Tibial artery (tissue), 4 donors: ENCODE measurements around the gene IGSF9B.

ENCODE experiments used
- DNase-seq, 2 donors: peaks; one replicate each; pipeline ENCODE4 v3.0.0-alpha.2; 2019
- H3K27ac ChIP-seq, 2 donors: fragments of 200-600 bp; sonication (generic) in 1 of 2; 1 replicate in 1 of 2; 2 replicates in 1 of 2; pipeline ENCODE4 v1.5.1; 2018 to 2019; ENCODE audit warnings: mild to moderate bottlenecking in 1 of 2
- H3K27me3 ChIP-seq, 2 donors: fragments of 200-600 bp; sonication (generic) in 1 of 2; one replicate each; pipeline versions ENCODE4 v1.5.1 to v1.6.0; 2016 to 2019
- H3K36me3 ChIP-seq, 3 donors: fragments of 200-600 bp; sonication (generic) in 2 of 3; one replicate each; pipeline ENCODE4 v1.5.1; 2016 to 2019; ENCODE audit warnings: mild to moderate bottlenecking in 2 of 3
- H3K4me1 ChIP-seq, 4 donors: fragments of 200-600 bp; sonication (generic) in 2 of 4; 1 replicate in 3 of 4; 2 replicates in 1 of 4; pipeline ENCODE4 v1.5.1; 2016 to 2019
- H3K4me3 ChIP-seq, 2 donors: fragments of 200-600 bp; sonication (generic) in 1 of 2; 1 replicate in 1 of 2; 2 replicates in 1 of 2; pipeline ENCODE4 v1.5.1; 2018 to 2019; ENCODE audit warnings: mild to moderate bottlenecking in 2 of 2
- H3K9me3 ChIP-seq, 3 donors: fragments of 200-600 bp; sonication (generic) in 1 of 3; one replicate each; pipeline ENCODE4 v1.5.1; 2016 to 2019
- intact Hi-C: fragments of 100-400 bp; cut with DNase I; formaldehyde crosslinking; loops from one replicate; pipeline ENCODE4 v1.15.0; 2023; ENCODE audit warnings: low total_unique reads
- TF ChIP-seq, protein P1 (sequence below), 2 experiments: fragments of 200-600 bp in 1 of 2; fragments of 450-650 bp in 1 of 2; IDR thresholded peaks; one replicate each; pipeline ENCODE4 v1.5.1; 2017 to 2019; ENCODE audit warnings: antibody characterized with exemption in 2 of 2, mild to moderate bottlenecking in 1 of 2, moderate library complexity in 1 of 2

Gene IGSF9B

GRCh38 chr11:133987171-133987570 is 30.4 kb upstream of the IGSF9B start:
- intact Hi-C loops = no loop called here
- no peaks in the 10 kb centered on the region for H3K9me3 ChIP-seq
- no peak for DNase-seq
- TF ChIP-seq, protein P1, sequence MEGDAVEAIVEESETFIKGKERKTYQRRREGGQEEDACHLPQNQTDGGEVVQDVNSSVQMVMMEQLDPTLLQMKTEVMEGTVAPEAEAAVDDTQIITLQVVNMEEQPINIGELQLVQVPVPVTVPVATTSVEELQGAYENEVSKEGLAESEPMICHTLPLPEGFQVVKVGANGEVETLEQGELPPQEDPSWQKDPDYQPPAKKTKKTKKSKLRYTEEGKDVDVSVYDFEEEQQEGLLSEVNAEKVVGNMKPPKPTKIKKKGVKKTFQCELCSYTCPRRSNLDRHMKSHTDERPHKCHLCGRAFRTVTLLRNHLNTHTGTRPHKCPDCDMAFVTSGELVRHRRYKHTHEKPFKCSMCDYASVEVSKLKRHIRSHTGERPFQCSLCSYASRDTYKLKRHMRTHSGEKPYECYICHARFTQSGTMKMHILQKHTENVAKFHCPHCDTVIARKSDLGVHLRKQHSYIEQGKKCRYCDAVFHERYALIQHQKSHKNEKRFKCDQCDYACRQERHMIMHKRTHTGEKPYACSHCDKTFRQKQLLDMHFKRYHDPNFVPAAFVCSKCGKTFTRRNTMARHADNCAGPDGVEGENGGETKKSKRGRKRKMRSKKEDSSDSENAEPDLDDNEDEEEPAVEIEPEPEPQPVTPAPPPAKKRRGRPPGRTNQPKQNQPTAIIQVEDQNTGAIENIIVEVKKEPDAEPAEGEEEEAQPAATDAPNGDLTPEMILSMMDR (IDR thresholded peaks at IDR 0.05) = no peak
- H3K4me1 ChIP-seq = no peaks in the 10 kb centered on the region
- H3K4me3 ChIP-seq = no peak overlapping the region
- no peak overlapping the region for H3K27ac ChIP-seq
- no peaks in the 10 kb centered on the region for H3K36me3 ChIP-seq
- H3K27me3 ChIP-seq = peaks cover 0 to 40% of the 10 kb centered on the region in 2 donors

- Histone ChIP-seq H3K9me3 (no peaks in the 10 kb centered on the region), H3K27me3 (peaks cover 0 to 37% of the 10 kb centered on the region in 2 donors), H3K4me3 (no peak overlapping the region), H3K4me1 (no peaks in the 10 kb centered on the region), H3K36me3 (no peaks in the 10 kb centered on the region), H3K27ac (no peak overlapping the region)
- intact Hi-C loops = no loop called here
- TF ChIP-seq, protein P1 (IDR thresholded peaks at IDR 0.05) = no peak
- DNase-seq = no peak
Measured at GRCh38 chr11:133985981-133986944, 29.5 kb upstream of the IGSF9B start.

DNA sequence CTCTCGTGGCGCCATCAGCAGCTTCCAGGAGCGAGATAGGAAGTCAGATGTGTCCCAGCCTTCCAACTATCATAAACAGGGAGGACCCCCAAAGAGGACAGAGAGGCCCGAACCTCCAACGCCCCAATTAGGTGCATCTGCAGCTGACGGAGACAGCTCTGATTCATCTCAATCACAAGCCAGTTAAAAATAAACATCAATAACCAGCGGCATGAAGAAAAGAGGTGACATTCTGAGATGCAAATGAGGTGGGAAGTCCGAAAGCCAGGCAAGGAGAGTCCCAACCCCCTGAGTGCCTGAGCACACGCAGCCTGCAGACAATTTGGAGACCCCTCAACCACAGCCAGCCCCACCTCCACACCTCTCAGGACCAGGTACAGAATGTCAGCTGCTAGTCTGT is 28.1 kb upstream of the IGSF9B start:
- TF ChIP-seq, protein P1 (IDR thresholded peaks at IDR 0.05) = no peak
- H3K9me3 ChIP-seq = no peaks in the 10 kb centered on the region
- no peak overlapping the region for H3K27ac ChIP-seq
- H3K4me3 ChIP-seq = no peak overlapping the region
- intact Hi-C loops = no loop called here
- no peaks in the 10 kb centered on the region for H3K36me3 ChIP-seq
- peaks cover 0 to 33% of the 10 kb centered on the region in 2 donors for H3K27me3 ChIP-seq
- DNase-seq = no peak
- H3K4me1 ChIP-seq = no peaks in the 10 kb centered on the region

- intact Hi-C loops = no loop called here
- Histone ChIP-seq H3K27ac (no peak overlapping the region), H3K4me1 (no peaks in the 10 kb centered on the region), H3K4me3 (no peak overlapping the region), H3K9me3 (no peaks in the 10 kb centered on the region), H3K27me3 (peaks cover 0 to 33% of the 10 kb centered on the region in 2 donors), H3K36me3 (no peaks in the 10 kb centered on the region)
- DNase-seq = no peak
- TF ChIP-seq, protein P1 (IDR thresholded peaks at IDR 0.05) = no peak
Measured at GRCh38 chr11:133983660-133984316, 27.0 kb upstream of the IGSF9B start.

DNA sequence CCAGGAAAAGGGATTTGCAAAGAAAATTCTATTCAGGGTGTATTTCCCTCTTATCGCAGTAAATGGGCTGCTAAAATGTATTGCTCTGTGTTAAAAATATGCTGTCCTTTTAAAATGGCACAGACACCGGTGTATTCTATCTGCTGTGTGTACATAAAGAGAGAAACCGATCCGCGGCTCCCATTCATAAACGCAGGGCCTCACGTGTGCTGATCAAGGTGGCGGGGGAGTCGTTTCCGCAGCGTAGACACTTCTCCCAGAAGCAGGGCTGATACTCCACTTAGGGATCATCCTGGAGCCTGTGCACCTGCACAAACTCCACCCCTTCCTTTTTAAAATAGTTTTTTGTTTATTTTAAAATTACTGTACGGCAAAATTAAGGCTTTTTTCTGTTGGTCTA is 26.1 kb upstream of the IGSF9B start:
- Histone ChIP-seq H3K27me3 (peaks cover 0 to 33% of the 10 kb centered on the region in 2 donors), H3K36me3 (no peaks in the 10 kb centered on the region), H3K9me3 (no peaks in the 10 kb centered on the region), H3K4me1 (no peaks in the 10 kb centered on the region), H3K4me3 (no peak overlapping the region), H3K27ac (no peak overlapping the region)
- TF ChIP-seq, protein P1 (IDR thresholded peaks at IDR 0.05) = no peak
- intact Hi-C loops = no loop called here
- DNase-seq = no peak
